Mesenchymal stem cell (in vitro differentiated cells and primary cell): ENCODE results near the gene IL15.

Source experiments
- DNase-seq: peaks from one replicate; pipeline ENCODE4 v3.0.0-alpha.2; 2013
- H2AFZ ChIP-seq: one replicate; pipeline ENCODE4 v1.6.1; 2013; ENCODE audit warnings: low read depth, mild to moderate bottlenecking, control low read depth, inconsistent platforms, low read length, moderate library complexity
- H2AK5ac ChIP-seq: 2 replicates; pipeline ENCODE4 v1.6.1; 2013; ENCODE audit warnings: low read length, moderate library complexity, mild to moderate bottlenecking, inconsistent platforms; ENCODE audit not compliant: severe bottlenecking
- H2BK120ac ChIP-seq: one replicate; pipeline ENCODE4 v1.6.1; 2013; ENCODE audit warnings: low read depth, mild to moderate bottlenecking, inconsistent platforms, low read length, moderate library complexity
- H2BK12ac ChIP-seq, 2 experiments: one replicate each; pipeline ENCODE4 v1.6.1; 2013; ENCODE audit warnings: inconsistent platforms in 2 of 2, low read length in 2 of 2, mild to moderate bottlenecking in 2 of 2, moderate library complexity in 2 of 2, control low read depth in 1 of 2
- H2BK15ac ChIP-seq: one replicate; pipeline ENCODE4 v1.6.1; 2013; ENCODE audit warnings: mild to moderate bottlenecking, low read depth, inconsistent platforms; ENCODE audit not compliant: poor library complexity, severe bottlenecking
- H2BK5ac ChIP-seq: 2 replicates; pipeline ENCODE4 v1.6.1; 2013; ENCODE audit warnings: low read depth, mild to moderate bottlenecking, low read length, control low read depth, inconsistent platforms; ENCODE audit not compliant: poor library complexity, severe bottlenecking
- H3K14ac ChIP-seq, 2 experiments: one replicate each; pipeline ENCODE4 v1.6.1; 2013; ENCODE audit warnings: inconsistent platforms in 2 of 2, low read length in 2 of 2, control low read depth in 1 of 2, mild to moderate bottlenecking in 1 of 2, moderate library complexity in 1 of 2
- H3K18ac ChIP-seq, 2 experiments: one replicate each; pipeline ENCODE4 v1.6.1; 2013; ENCODE audit warnings: inconsistent platforms in 2 of 2, low read length in 2 of 2, control low read depth in 1 of 2, low read depth in 1 of 2, mild to moderate bottlenecking in 1 of 2
- H3K23ac ChIP-seq, 2 experiments: one replicate each; pipeline ENCODE4 v1.6.1; 2013; ENCODE audit warnings: inconsistent platforms in 2 of 2, low read length in 2 of 2, mild to moderate bottlenecking in 2 of 2, moderate library complexity in 2 of 2, control low read depth in 1 of 2
- H3K27ac ChIP-seq: 2 replicates; pipeline ENCODE4 v1.5.1; 2013; ENCODE audit warnings: mild to moderate bottlenecking, moderate library complexity, low read length, control low read depth, inconsistent platforms; ENCODE audit not compliant: poor library complexity, severe bottlenecking
- H3K27me3 ChIP-seq, 2 experiments: 2 replicates each; pipeline versions ENCODE4 v1.6.1 to v1.7.0; 2013; ENCODE audit warnings: low read length in 2 of 2, mild to moderate bottlenecking in 2 of 2, moderate library complexity in 2 of 2, control low read depth in 1 of 2, inconsistent platforms in 1 of 2; ENCODE audit not compliant: control insufficient read depth in 1 of 2, insufficient read depth in 1 of 2
- H3K36me3 ChIP-seq, 2 experiments: 2 replicates each; pipeline versions ENCODE4 v1.6.1 to v1.7.0; 2013; ENCODE audit warnings: low read length in 2 of 2, control low read depth in 1 of 2, inconsistent platforms in 1 of 2, low read depth in 1 of 2, mild to moderate bottlenecking in 1 of 2; ENCODE audit not compliant: insufficient read depth in 2 of 2, control insufficient read depth in 1 of 2
- H3K4ac ChIP-seq, 2 experiments: one replicate each; pipeline ENCODE4 v1.6.1; 2013; ENCODE audit warnings: inconsistent platforms in 2 of 2, low read length in 2 of 2, mild to moderate bottlenecking in 2 of 2, moderate library complexity in 2 of 2, control low read depth in 1 of 2, low read depth in 1 of 2
- H3K4me1 ChIP-seq: 2 replicates; pipeline ENCODE4 v1.6.1; 2013; ENCODE audit warnings: low read depth, low read length, control low read depth; ENCODE audit not compliant: control insufficient read depth, insufficient read depth
- H3K4me2 ChIP-seq: 2 replicates; pipeline ENCODE4 v1.6.1; 2013; ENCODE audit warnings: low read length, mild to moderate bottlenecking, inconsistent platforms; ENCODE audit not compliant: poor library complexity, severe bottlenecking
- H3K4me3 ChIP-seq, 2 experiments: 2 replicates each; pipeline versions ENCODE4 v1.5.1 to v1.7.0; 2013; ENCODE audit warnings: low read length in 2 of 2, mild to moderate bottlenecking in 2 of 2, control low read depth in 1 of 2, low read depth in 1 of 2; ENCODE audit not compliant: insufficient read depth in 1 of 2
- H3K79me1 ChIP-seq: replicated peaks from 2 replicates; pipeline ENCODE4 v1.6.1; 2013; ENCODE audit warnings: mild to moderate bottlenecking, control low read depth, low read length, inconsistent platforms; ENCODE audit not compliant: poor library complexity, severe bottlenecking
- H3K9ac ChIP-seq: 2 replicates; pipeline ENCODE4 v1.7.0; 2013; ENCODE audit warnings: mild to moderate bottlenecking, low read length, moderate library complexity
- H3K9me3 ChIP-seq: 2 replicates; pipeline ENCODE4 v1.7.0; 2013; ENCODE audit warnings: mild to moderate bottlenecking, low read length; ENCODE audit not compliant: control insufficient read depth
- H4K8ac ChIP-seq: one replicate; pipeline ENCODE4 v1.6.1; 2013; ENCODE audit warnings: inconsistent platforms, mild to moderate bottlenecking, low read length, moderate library complexity
- H4K91ac ChIP-seq: one replicate; pipeline ENCODE4 v1.6.1; 2013; ENCODE audit warnings: mild to moderate bottlenecking, low read length, inconsistent platforms
- WGBS: methylation state at CpG from one replicate; pipeline ENCODE4 v1.1.7; 2013; ENCODE audit warnings: mixed read lengths; 5-methylcytosine and 5-hydroxymethylcytosine counted together

IL15 gene

DNA sequence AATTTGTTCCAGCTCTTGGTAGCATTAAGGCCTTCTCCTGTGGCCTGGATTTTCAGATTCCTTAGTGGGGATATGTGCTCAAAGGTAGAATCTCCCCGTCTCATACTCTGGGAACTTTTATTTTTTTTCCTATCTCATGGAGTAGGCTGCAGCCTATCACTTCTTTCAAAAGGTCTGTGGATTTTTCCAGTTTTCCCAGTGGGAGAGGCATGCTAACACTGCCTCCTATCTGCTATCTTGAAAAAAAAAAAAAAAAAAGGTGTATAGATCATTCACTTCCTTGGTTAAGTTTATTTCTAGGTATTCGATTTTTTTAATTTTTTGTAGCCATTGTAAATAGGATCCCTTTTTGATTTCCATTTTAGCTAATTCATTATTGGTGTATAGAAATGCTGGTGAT is 67.1 kb downstream of the IL15 start:
- Histone ChIP-seq H3K9ac (no peak overlapping the region), H3K9me3 (peaks cover 17% of the 10 kb centered on the region), H2BK5ac (no peak overlapping the region), H2BK120ac (no peak overlapping the region), H4K8ac (no peak overlapping the region), H2AFZ (no peak overlapping the region), H3K18ac (no peak overlapping the region), H3K4me2 (no peak overlapping the region), H3K4me3 (no peak overlapping the region), H2AK5ac (no peak overlapping the region), H3K4ac (no peak overlapping the region), H3K27ac (no peak overlapping the region), H3K27me3 (no peaks in the 10 kb centered on the region), H3K23ac (no peak overlapping the region), H2BK12ac (no peak overlapping the region), H3K14ac (no peak overlapping the region), H3K4me1 (no peaks in the 10 kb centered on the region), H2BK15ac (no peak overlapping the region), H3K79me1 (peaks cover 31% of the 10 kb centered on the region), H3K36me3 (peaks cover 0 to 9% of the 10 kb centered on the region in 2 experiments), H4K91ac (no peak overlapping the region)
- no peak for DNase-seq
- WGBS, result 100% methylated on average over 1 of the region's 2 CpGs

DNA sequence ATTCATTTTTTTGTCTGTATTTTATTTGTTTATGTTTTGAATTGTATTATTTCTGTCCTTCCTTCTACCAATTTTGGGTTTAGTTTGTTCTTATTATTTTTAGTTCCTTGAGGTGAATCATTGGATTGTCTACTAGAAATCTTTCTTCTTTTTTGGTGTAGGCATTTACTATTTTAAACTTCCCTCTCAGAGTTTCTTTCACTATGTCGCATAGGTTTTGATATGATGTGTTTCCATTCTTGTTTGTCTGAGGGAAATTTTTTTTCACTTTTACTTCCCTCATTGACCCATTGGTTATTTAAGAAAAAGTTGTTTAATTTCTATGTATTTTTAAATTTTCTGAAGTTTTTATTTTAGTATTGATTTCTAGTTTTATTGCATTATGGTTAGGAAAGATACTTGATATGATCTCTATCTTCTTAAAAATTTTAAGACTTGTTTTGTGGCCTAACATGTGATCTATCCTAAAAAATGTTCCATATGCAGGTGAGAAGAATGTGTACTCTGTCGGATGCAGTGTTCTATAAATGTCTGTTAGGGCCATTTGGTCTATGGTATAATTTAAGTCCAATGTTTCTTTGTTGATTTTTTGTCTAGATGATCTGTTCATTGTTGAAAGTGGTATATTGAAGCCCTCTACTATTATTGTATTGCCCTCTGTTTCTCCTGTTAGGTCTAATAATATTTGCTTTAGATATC is 68.8 kb downstream of the IL15 start:
- Histone ChIP-seq H2AFZ (no peak overlapping the region), H2AK5ac (no peak overlapping the region), H3K18ac (no peak overlapping the region), H3K9ac (no peak overlapping the region), H3K14ac (no peak overlapping the region), H2BK5ac (no peak overlapping the region), H2BK120ac (no peak overlapping the region), H2BK15ac (no peak overlapping the region), H2BK12ac (no peak overlapping the region), H3K9me3 (peaks cover 17% of the 10 kb centered on the region), H3K23ac (no peak overlapping the region), H3K4ac (no peak overlapping the region), H3K4me3 (no peak overlapping the region), H3K27ac (no peak overlapping the region), H4K8ac (no peak overlapping the region), H3K79me1 (peaks cover 36% of the 10 kb centered on the region), H3K4me1 (no peaks in the 10 kb centered on the region), H4K91ac (no peak overlapping the region), H3K36me3 (peaks cover 0 to 9% of the 10 kb centered on the region in 2 experiments), H3K27me3 (no peaks in the 10 kb centered on the region), H3K4me2 (no peak overlapping the region)
- 100% methylated on average over 1 of the region's 2 CpGs for WGBS
- DNase-seq, result no peak

DNA sequence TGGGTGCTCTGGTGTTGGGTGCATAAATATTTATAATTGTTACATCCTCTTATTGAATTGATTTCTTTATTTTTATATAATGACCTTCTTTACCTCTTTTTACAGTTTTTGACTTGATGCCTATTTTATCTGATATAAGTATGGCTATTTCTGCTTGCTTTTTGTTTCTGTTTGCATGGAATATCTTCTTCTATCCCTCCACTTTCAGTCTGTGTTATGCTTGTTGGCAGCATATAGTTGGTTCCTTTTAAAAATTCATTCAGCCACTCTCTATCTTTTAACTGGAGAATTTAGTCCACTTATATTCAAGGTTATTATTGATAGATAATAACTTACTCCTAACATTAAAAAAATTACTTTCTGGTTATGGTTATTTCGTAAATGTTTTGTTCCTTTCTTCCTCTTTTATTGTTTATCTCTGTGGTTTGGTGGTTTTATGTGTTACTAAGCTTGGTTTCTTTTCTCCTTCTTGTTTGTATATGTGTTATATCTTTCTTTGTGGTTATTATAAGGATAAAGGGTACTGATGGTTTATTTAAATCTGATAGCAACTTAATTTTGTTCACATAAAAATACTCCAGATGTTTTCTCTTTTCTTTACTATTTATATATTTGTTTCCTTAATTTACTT is 69.5 kb downstream of the IL15 start:
- Histone ChIP-seq H3K36me3 (peaks cover 0 to 9% of the 10 kb centered on the region in 2 experiments), H3K4ac (no peak overlapping the region), H2BK12ac (no peak overlapping the region), H3K14ac (no peak overlapping the region), H3K4me3 (no peak overlapping the region), H3K9me3 (peaks cover 17% of the 10 kb centered on the region), H4K91ac (no peak overlapping the region), H2AFZ (no peak overlapping the region), H3K4me1 (no peaks in the 10 kb centered on the region), H2AK5ac (no peak overlapping the region), H3K18ac (no peak overlapping the region), H2BK15ac (no peak overlapping the region), H4K8ac (no peak overlapping the region), H3K79me1 (peaks cover 36% of the 10 kb centered on the region), H3K27me3 (no peaks in the 10 kb centered on the region), H3K27ac (no peak overlapping the region), H2BK5ac (no peak overlapping the region), H3K9ac (no peak overlapping the region), H2BK120ac (no peak overlapping the region), H3K4me2 (no peak overlapping the region), H3K23ac (no peak overlapping the region)
- WGBS, result no CpG with 5 or more reads among the region's 1 CpG
- peak; percentile 23 for DNase-seq

DNA sequence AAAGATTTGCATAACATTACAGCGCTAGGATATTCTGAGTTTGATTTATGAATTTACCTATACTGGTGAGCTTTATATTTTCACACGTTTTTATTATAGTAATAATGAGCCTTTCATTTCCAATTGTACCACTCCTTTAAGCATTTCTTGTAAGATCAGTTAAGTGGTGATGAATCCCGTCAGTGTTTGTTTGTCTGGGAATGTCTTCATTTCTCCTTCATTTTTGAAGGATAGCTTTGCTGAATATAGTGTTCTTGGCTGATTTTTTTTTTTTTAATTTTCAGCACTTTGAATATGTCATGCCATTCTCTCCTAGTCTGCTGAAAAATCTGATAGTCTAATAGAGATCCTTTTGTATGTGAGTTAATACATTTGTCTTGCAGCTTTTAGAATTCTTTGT is 70.1 kb downstream of the IL15 start:
- no peak overlapping the region for H4K8ac ChIP-seq

More for the DNA sequence above, 70.1 kb downstream of the IL15 start:
- Histone ChIP-seq H2BK120ac (no peak overlapping the region), H2AFZ (no peak overlapping the region), H2BK15ac (no peak overlapping the region), H3K9ac (no peak overlapping the region), H3K79me1 (peaks cover 35% of the 10 kb centered on the region), H3K27me3 (no peaks in the 10 kb centered on the region), H2BK5ac (no peak overlapping the region), H3K36me3 (peaks cover 0 to 9% of the 10 kb centered on the region in 2 experiments), H3K18ac (no peak overlapping the region), H2BK12ac (no peak overlapping the region), H3K4ac (no peak overlapping the region), H3K23ac (no peak overlapping the region), H3K9me3 (peaks cover 17% of the 10 kb centered on the region), H3K4me3 (no peak overlapping the region), H3K14ac (no peak overlapping the region), H4K91ac (no peak overlapping the region), H3K4me2 (no peak overlapping the region), H3K4me1 (no peaks in the 10 kb centered on the region), H2AK5ac (no peak overlapping the region), H3K27ac (no peak overlapping the region)
- no peak for DNase-seq
- WGBS, result no CpG with 5 or more reads among the region's 3 CpGs
